ENCODE measurements around the gene RARRES2.
A peak's percentile ranks its signal among the peaks of the same experiment; 100 is the strongest.

The RARRES2 gene

DNA sequence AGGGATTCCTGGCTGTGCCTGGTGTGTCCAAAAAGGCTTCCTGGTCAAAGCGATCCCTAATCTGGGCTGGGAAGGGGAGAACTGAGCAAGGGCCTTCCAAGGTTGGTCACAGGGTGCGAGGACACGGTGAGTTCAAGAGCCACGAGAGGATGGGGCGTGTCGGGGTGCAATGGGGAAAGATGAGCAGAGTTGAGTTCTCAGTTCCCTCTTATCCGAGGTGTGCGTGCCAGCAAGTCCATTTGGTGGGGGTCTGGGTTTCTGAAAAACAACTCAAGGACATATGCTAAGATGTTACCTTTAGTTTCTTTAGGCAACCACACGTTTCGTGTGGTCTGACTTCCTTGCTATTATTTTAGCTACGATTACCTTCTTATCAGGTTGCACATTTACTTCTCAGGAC, 39.0 kb upstream of the RARRES2 start:
- peak overlapping the region; percentile 94 for H3K27ac ChIP-seq
- TF ChIP-seq, protein P1, sequence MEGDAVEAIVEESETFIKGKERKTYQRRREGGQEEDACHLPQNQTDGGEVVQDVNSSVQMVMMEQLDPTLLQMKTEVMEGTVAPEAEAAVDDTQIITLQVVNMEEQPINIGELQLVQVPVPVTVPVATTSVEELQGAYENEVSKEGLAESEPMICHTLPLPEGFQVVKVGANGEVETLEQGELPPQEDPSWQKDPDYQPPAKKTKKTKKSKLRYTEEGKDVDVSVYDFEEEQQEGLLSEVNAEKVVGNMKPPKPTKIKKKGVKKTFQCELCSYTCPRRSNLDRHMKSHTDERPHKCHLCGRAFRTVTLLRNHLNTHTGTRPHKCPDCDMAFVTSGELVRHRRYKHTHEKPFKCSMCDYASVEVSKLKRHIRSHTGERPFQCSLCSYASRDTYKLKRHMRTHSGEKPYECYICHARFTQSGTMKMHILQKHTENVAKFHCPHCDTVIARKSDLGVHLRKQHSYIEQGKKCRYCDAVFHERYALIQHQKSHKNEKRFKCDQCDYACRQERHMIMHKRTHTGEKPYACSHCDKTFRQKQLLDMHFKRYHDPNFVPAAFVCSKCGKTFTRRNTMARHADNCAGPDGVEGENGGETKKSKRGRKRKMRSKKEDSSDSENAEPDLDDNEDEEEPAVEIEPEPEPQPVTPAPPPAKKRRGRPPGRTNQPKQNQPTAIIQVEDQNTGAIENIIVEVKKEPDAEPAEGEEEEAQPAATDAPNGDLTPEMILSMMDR (conservative IDR thresholded peaks at IDR 0.05; ENCODE audit: low read depth): no peak
- CTCF ChIA-PET: no interaction called here
- POLR2A ChIA-PET (ENCODE audit: low non-redundant PET): no interaction called here
- DNase-seq (ENCODE audit: low spot score): no peak

DNA sequence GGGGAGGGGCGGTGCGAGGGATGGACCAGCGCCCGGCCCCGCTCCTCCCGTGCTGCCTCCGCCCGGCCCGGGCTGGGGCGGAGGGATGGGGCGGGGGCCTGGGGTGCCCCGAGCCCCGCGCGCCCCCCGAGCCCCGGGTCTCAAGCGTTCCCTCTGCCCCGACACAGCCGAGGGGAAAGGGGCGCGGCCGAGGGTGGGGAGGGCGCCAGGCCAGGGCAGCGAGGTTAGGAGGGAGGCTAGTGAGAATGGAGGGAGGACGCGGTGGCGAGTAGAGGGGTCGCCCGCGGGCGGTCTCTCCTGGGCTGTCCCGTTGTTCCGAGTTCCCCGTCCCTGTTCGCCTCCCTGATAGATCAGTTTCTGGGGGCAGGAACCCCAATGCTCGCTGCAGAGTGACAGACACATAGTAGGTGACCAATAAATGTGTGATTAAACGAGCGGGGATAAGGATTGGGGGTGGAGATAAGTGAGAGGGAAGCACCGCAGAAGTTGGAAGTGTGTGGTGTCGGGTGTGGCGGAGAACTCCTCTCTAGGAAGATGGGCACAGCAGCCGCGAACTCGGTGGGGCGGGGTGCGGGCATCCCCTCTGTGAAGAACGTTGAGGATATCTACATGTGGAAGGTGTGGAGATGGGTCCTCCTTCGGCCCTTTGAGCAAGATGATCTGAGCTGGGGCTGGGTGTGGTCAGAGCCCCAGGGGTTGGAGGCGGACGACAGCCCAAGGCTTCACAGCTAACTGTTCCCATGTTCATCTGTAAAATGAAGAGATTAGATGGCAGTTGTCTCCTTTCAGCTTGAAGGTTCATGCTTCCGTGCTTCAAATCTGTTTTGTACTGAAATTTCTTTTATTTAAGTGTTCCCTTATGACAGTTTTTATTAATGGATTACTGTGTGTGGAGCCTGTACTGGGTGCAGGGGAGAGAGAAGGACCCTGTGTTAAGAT, 38.3 kb upstream of the RARRES2 start:
- H3K27ac ChIP-seq: peak overlapping the region; percentile 94
- ChIA-PET CTCF (no interaction called here), POLR2A (ENCODE audit: low non-redundant PET) (no interaction called here)
- TF ChIP-seq, protein P1 (conservative IDR thresholded peaks at IDR 0.05; ENCODE audit: low read depth): no peak
- no peak for DNase-seq (ENCODE audit: low spot score)

DNA sequence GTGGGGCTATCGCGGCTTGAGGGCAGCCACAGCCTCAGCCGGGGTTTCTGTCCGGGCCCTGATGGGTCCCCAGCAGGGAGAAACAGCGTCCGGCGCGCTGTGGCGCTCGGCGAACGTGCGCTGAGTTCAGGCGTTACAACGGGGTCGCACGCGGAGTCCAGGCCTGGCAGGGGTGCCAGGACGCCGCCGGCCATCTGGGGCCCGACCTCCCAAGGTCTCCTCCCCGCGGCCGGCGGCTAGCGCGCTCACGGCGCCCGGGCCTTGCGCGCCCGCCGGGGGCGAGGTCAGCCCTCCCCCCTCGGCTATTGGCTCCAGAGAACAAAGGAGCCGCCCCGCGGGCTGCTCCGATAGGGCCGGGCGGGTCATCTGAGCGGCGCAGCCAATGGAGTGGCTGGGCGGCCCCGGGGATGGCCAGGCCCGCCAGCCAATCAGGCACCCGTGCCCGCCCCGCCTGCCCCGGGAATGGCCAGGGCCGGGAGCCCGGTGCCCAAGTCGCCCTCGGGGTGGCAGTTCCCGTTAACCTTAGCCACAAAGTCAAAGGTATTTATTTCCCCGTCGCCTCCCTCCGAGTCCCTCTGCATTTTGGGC, 37.5 kb upstream of the RARRES2 start, which contains the start of gene ZNF775:
ZNF775 (plus strand) TSS at position 478 of the 588 bp plus-strand sequence. CDS start 9,141 bp downstream, outside the sequence.
- peak; percentile 99 for DNase-seq (ENCODE audit: low spot score)
- POLR2A ChIA-PET (ENCODE audit: low non-redundant PET): no interaction called here
- CTCF ChIA-PET: no interaction called here
- H3K27ac ChIP-seq: peak within 1 kb of the TSS; percentile 94
- TF ChIP-seq, protein P1 (conservative IDR thresholded peaks at IDR 0.05; ENCODE audit: low read depth): no peak

DNA sequence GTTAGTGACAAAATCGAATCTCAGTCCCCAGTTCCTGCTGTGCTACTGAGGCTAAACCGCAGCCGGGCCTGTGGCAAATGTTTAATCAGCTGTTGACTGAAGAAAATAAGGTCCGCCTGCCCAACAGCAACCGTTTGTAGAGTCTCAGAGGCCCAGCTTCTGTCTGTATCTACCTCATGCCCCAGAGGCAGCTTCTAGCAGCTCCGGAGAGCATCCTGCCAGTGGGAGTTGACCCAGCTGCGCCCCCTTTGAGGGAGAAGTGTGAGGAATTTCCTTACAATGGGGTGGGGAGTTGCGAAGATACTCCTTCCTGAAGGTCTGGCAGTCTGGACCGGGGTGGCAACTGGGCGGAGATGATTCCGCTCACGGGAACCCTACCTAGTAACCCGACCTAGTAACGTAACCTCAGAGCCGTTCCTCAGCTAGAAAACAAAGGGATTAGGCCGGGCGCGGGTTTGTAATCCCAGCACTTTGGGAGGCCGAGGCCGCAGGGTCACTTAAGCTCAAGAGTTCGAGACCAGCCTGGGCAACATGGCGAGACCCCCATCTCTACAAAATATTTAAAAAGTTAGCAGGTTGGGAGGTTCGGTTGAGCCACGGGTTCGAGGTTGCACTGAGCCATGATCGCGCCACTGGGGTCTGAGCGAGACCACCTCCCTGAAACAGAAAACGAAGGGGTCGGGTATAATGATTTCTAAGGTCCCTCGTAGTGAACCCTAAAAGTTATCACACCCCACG, 36.9 kb upstream of the RARRES2 start:
- ChIA-PET CTCF (no interaction called here), POLR2A (ENCODE audit: low non-redundant PET) (no interaction called here)
- peak; percentile 26 for DNase-seq (ENCODE audit: low spot score)
- H3K27ac ChIP-seq: peak overlapping the region; percentile 94
- TF ChIP-seq, protein P1 (conservative IDR thresholded peaks at IDR 0.05; ENCODE audit: low read depth): no peak

DNA sequence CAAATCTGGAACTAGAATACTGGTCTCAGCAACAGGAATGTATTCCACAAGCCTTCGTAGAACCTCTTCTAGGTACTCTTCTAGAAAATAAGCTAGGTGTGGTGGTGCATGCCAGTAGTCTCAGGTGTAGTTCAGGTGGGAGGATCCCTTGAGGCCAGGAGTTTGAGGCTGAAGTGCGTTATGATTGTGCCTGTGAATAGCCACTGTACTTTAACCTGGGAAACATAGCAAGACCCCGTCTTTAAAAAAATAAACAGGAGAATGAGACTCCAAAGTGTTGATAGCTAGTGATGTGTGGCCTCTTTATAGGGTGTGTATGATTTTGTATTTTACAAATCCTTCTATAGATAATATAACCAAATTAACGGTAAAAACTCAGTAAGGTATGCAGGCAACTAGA, 36.2 kb upstream of the RARRES2 start:
- CTCF ChIA-PET: no interaction called here
- peak overlapping the region; percentile 94 for H3K27ac ChIP-seq

DNA sequence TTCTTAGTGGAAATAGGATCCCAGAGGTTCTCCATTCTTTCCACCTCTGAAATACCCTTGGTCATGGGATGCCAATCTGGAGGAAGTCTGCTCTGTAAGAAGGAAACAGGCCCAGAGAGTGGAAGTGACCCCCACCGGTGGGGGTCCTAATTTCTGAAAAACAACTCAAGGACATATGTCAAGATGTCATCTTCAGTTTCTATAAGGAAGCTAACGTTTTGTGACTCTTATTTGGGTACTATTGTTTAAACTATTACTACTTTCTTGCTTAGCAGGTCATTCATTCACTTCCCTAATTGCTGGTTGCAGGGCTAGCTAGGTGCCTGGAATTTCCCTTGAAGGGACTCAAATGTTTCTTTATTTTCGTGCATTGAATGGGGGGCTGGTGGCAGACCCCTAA, 35.8 kb upstream of the RARRES2 start:
- H3K27ac ChIP-seq: no peak overlapping the region
- ChIA-PET POLR2A (ENCODE audit: low non-redundant PET) (no interaction called here), CTCF (no interaction called here)
- TF ChIP-seq, protein P1 (conservative IDR thresholded peaks at IDR 0.05; ENCODE audit: low read depth): no peak
- no peak for DNase-seq (ENCODE audit: low spot score)

More for the DNA sequence above, 36.2 kb upstream of the RARRES2 start:
- no peak for DNase-seq (ENCODE audit: low spot score)
- POLR2A ChIA-PET (ENCODE audit: low non-redundant PET): no interaction called here
- TF ChIP-seq, protein P1 (conservative IDR thresholded peaks at IDR 0.05; ENCODE audit: low read depth): no peak

Measured in RWPE1 (cell line).